Astrocyte (in vitro differentiated cells and primary cell): ENCODE measurements around the gene TOP3B.

ENCODE experiments used
- EZH2 ChIP-seq: IDR thresholded peaks from 2 replicates; pipeline ENCODE4 v1.6.1; 2012; ENCODE audit warnings: mild to moderate bottlenecking, low read length, inconsistent platforms; ENCODE audit not compliant: insufficient read depth
- TF ChIP-seq, protein P1 (sequence below): IDR thresholded peaks from 2 replicates; pipeline ENCODE4 v1.5.1; 2011; ENCODE audit warnings: low read depth, mild to moderate bottlenecking, inconsistent platforms, low read length, moderate library complexity; ENCODE audit not compliant: insufficient read depth

DNA sequence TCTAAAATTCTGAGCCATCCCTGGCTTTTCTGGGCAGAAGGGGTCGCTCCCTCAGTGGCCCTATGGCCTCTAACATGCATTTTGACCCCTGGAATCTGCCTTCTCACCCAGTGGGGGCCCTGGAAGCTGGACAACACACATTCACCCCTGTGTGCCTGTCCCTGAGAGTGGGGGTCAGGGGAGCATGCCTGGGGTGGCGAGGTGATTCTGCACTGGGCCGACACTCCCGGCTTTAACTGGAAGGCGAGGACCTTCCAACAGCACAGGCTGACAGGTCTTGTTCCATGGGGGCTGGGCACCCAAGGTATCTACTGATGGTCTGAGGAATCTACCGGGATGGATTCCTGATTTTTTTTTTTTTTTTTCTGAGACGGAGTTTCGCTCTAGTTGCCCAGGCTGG lies 40.7 kb downstream of the TOP3B start:
- TF ChIP-seq, protein P1, sequence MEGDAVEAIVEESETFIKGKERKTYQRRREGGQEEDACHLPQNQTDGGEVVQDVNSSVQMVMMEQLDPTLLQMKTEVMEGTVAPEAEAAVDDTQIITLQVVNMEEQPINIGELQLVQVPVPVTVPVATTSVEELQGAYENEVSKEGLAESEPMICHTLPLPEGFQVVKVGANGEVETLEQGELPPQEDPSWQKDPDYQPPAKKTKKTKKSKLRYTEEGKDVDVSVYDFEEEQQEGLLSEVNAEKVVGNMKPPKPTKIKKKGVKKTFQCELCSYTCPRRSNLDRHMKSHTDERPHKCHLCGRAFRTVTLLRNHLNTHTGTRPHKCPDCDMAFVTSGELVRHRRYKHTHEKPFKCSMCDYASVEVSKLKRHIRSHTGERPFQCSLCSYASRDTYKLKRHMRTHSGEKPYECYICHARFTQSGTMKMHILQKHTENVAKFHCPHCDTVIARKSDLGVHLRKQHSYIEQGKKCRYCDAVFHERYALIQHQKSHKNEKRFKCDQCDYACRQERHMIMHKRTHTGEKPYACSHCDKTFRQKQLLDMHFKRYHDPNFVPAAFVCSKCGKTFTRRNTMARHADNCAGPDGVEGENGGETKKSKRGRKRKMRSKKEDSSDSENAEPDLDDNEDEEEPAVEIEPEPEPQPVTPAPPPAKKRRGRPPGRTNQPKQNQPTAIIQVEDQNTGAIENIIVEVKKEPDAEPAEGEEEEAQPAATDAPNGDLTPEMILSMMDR: no peak
- no peak for TF ChIP-seq EZH2
